GM12872 (cell line): ENCODE measurements around the gene SPOCK1.

Experiments used
- CTCF ChIP-seq: IDR thresholded peaks from 3 replicates; pipeline ENCODE4 v1.5.1; 2011; ENCODE audit warnings: low read depth, mild to moderate bottlenecking, low read length, moderate library complexity; ENCODE audit not compliant: insufficient read depth

Gene SPOCK1

GRCh38 chr5:137402436-137403187, 96.5 kb downstream of the SPOCK1 start:
- TF ChIP-seq CTCF = no peak

- TF ChIP-seq CTCF = no peak
Observed at GRCh38 chr5:137401946-137402345, 97.2 kb downstream of the SPOCK1 start.

DNA sequence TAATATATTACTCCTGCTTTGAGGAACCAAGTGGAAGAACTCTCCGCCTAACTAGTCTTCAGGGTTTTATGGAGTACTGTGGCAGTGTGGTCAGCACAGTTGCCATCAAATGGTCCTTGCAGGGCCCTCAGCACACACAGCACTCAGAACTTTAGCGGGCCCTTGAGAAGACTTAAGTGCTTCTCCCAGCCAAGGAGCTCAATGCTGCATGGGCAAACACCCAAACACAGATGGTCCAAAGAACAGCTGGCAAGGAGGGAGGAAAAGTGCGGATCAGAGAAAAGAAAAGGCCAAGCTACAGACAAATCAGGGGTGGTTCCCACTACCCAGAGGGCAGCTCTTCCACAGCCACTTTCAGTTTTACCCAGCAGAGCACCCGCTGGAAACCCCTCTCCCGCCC, 98.6 kb downstream of the SPOCK1 start:
- TF ChIP-seq CTCF = no peak

DNA sequence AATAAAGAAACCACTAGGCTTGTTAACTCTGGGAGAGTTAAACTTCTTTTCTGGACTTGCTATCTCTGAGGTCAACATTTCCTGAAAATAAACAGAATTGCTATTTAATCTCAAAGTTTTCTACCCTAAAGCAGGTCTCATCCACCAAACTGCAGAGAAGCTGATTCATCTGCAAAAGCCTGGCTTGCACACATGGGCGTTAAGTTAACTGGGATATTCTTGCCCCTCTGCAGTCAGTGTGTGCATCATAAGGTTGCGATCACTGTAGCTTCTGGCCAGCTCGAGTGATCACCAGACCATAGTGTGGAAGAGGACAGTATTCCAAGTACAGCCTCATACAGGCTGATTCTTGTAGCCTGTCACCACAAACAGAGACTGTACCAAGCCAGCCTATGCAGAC, 99.2 kb downstream of the SPOCK1 start:
- no peak for TF ChIP-seq CTCF

GRCh38 chr5:137398751-137399150, 100.4 kb downstream of the SPOCK1 start:
- no peak for TF ChIP-seq CTCF

GRCh38 chr5:137398154-137398553, 101.0 kb downstream of the SPOCK1 start:
- no peak for TF ChIP-seq CTCF

GRCh38 chr5:137395011-137395755, 103.9 kb downstream of the SPOCK1 start:
- TF ChIP-seq CTCF = no peak
